Parathyroid adenoma (tissue), 2 donors: Measurements from ENCODE around the gene SLC35G1.

Source experiments
- H2AFZ ChIP-seq: fragments of 300-600 bp; sonication (generic); one replicate; pipeline ENCODE4 v1.7.0; 2017; ENCODE audit warnings: antibody characterized with exemption, mild to moderate bottlenecking
- H3K27ac ChIP-seq: fragments of 300-600 bp; sonication (generic); one replicate; pipeline ENCODE4 v1.7.0; 2017
- H3K27me3 ChIP-seq: fragments of 300-600 bp; sonication (generic); one replicate; pipeline ENCODE4 v1.7.0; 2017; ENCODE audit warnings: low read length; ENCODE audit not compliant: control insufficient read depth, insufficient read depth
- H3K36me3 ChIP-seq: fragments of 300-600 bp; sonication (generic); one replicate; pipeline ENCODE4 v1.7.0; 2017; ENCODE audit warnings: low read length; ENCODE audit not compliant: control insufficient read depth, insufficient read depth
- H3K4me1 ChIP-seq: fragments of 300-600 bp; sonication (generic); one replicate; pipeline ENCODE4 v1.7.0; 2017; ENCODE audit warnings: control low read depth
- H3K4me2 ChIP-seq: fragments of 300-600 bp; sonication (generic); one replicate; pipeline ENCODE4 v1.7.0; 2017; ENCODE audit warnings: low read length
- H3K4me3 ChIP-seq: fragments of 300-600 bp; sonication (generic); one replicate; pipeline ENCODE4 v1.7.0; 2017; ENCODE audit warnings: low read depth, low read length
- H3K79me2 ChIP-seq: fragments of 300-600 bp; sonication (generic); one replicate; pipeline ENCODE4 v1.7.0; 2017; ENCODE audit warnings: control low read depth
- H3K9ac ChIP-seq: fragments of 300-600 bp; sonication (generic); one replicate; pipeline ENCODE4 v1.7.0; 2017; ENCODE audit warnings: mild to moderate bottlenecking
- H3K9me3 ChIP-seq: fragments of 300-600 bp; sonication (generic); one replicate; pipeline ENCODE4 v1.7.0; 2017; ENCODE audit warnings: low read length; ENCODE audit not compliant: control insufficient read depth
- CTCF ChIP-seq: fragments of 300-600 bp; sonication (generic); IDR thresholded peaks from one replicate; pipeline ENCODE4 v1.7.0; 2017; ENCODE audit warnings: antibody characterized with exemption, mild to moderate bottlenecking
- donor health status: primary hyperparathyroidism.

Gene SLC35G1

GRCh38 chr10:93941606-93942005, 47.8 kb downstream of the SLC35G1 start:
- no peaks in the 10 kb centered on the region for H3K36me3 ChIP-seq
- no peaks in the 10 kb centered on the region for H3K9me3 ChIP-seq
- no peak for TF ChIP-seq CTCF
- no peak overlapping the region for H3K9ac ChIP-seq
- no peaks in the 10 kb centered on the region for H3K79me2 ChIP-seq
- H3K27me3 ChIP-seq, result no peaks in the 10 kb centered on the region
- no peak overlapping the region for H3K27ac ChIP-seq
- no peak overlapping the region for H2AFZ ChIP-seq
- H3K4me2 ChIP-seq, result no peak overlapping the region
- no peak overlapping the region for H3K4me3 ChIP-seq
- no peaks in the 10 kb centered on the region for H3K4me1 ChIP-seq

GRCh38 chr10:93945819-93946218, 52.0 kb downstream of the SLC35G1 start:
- Histone ChIP-seq H3K9me3 (no peaks in the 10 kb centered on the region), H3K4me3 (no peak overlapping the region), H3K4me2 (no peak overlapping the region), H3K79me2 (no peaks in the 10 kb centered on the region), H2AFZ (no peak overlapping the region), H3K9ac (no peak overlapping the region), H3K27me3 (no peaks in the 10 kb centered on the region), H3K4me1 (no peaks in the 10 kb centered on the region), H3K27ac (no peak overlapping the region), H3K36me3 (no peaks in the 10 kb centered on the region)
- TF ChIP-seq CTCF, result no peak

GRCh38 chr10:93947055-93947454, 53.3 kb downstream of the SLC35G1 start:
- Histone ChIP-seq H3K27me3 (no peaks in the 10 kb centered on the region), H3K36me3 (no peaks in the 10 kb centered on the region), H3K4me3 (no peak overlapping the region), H3K4me2 (no peak overlapping the region), H3K27ac (no peak overlapping the region), H2AFZ (peak overlapping the region; percentile 5), H3K4me1 (no peaks in the 10 kb centered on the region), H3K79me2 (no peaks in the 10 kb centered on the region), H3K9ac (no peak overlapping the region), H3K9me3 (no peaks in the 10 kb centered on the region)
- no peak for TF ChIP-seq CTCF

GRCh38 chr10:93947524-93947923, 53.7 kb downstream of the SLC35G1 start:
- H3K27me3 ChIP-seq, result no peaks in the 10 kb centered on the region
- no peak overlapping the region for H3K4me2 ChIP-seq
- H3K36me3 ChIP-seq, result no peaks in the 10 kb centered on the region
- TF ChIP-seq CTCF, result no peak
- H3K79me2 ChIP-seq, result no peaks in the 10 kb centered on the region
- no peaks in the 10 kb centered on the region for H3K4me1 ChIP-seq
- H3K27ac ChIP-seq, result no peak overlapping the region
- H3K9me3 ChIP-seq, result no peaks in the 10 kb centered on the region
- no peak overlapping the region for H3K9ac ChIP-seq
- peak overlapping the region; percentile 5 for H2AFZ ChIP-seq
- H3K4me3 ChIP-seq, result no peak overlapping the region

- no peak overlapping the region for H3K27ac ChIP-seq
Measured at GRCh38 chr10:93951905-93952304, 58.1 kb downstream of the SLC35G1 start.

More at GRCh38 chr10:93951905-93952304, 58.1 kb downstream of the SLC35G1 start:
- no peak for TF ChIP-seq CTCF
- H3K36me3 ChIP-seq, result no peaks in the 10 kb centered on the region
- no peak overlapping the region for H3K4me2 ChIP-seq
- H3K4me3 ChIP-seq, result no peak overlapping the region
- no peaks in the 10 kb centered on the region for H3K27me3 ChIP-seq
- H3K9ac ChIP-seq, result no peak overlapping the region
- no peaks in the 10 kb centered on the region for H3K4me1 ChIP-seq
- H2AFZ ChIP-seq, result no peak overlapping the region
- H3K79me2 ChIP-seq, result no peaks in the 10 kb centered on the region
- no peaks in the 10 kb centered on the region for H3K9me3 ChIP-seq
